ENCODE measurements around the gene FYB1.

GRCh38 chr5:39220280-39221030 lies 1.1 kb upstream of the FYB1 start:
- no peak for TF ChIP-seq EZH2 (IDR thresholded peaks at IDR 0.05; ENCODE audit: borderline replicate concordance, insufficient read depth, low read depth, low read length, poor library complexity, severe bottlenecking)
- no peak for TF ChIP-seq CTCF (IDR thresholded peaks at IDR 0.05)

Measured in B cell (primary cell).